ENCODE measurements around the gene PBX3.

The PBX3 gene

GRCh38 chr9:125767349-125767748, 20.2 kb downstream of the PBX3 start:
- no peak for TF ChIP-seq EZH2phosphoT487 (conservative IDR thresholded peaks at IDR 0.05; ENCODE audit: low read length)
- TF ChIP-seq CTCF (IDR thresholded peaks at IDR 0.05; ENCODE audit: insufficient read depth, low read length, poor library complexity, severe bottlenecking): no peak
- no peaks in the 10 kb centered on the region for H3F3A ChIP-seq (ENCODE audit: insufficient read depth)
- H4K20me1 ChIP-seq (ENCODE audit: low read depth, low read length): 0 out of 2 replicates have a peak, but pooled peaks cover 3% of the 10 kb centered on the region
- H3K36me3 ChIP-seq (ENCODE audit: low read length): no peaks in the 10 kb centered on the region
- no peak overlapping the region for H3K4me2 ChIP-seq (ENCODE audit: low read depth, low read length, poor library complexity, severe bottlenecking)
- no peak overlapping the region for H3K9ac ChIP-seq (ENCODE audit: low read length)
- H3K4me3 ChIP-seq (ENCODE audit: insufficient read depth, low read length, poor library complexity, severe bottlenecking): no peak overlapping the region
- no peaks in the 10 kb centered on the region for H3K9me3 ChIP-seq (ENCODE audit: insufficient read depth, low read length)
- no peak overlapping the region for H2AFZ ChIP-seq (ENCODE audit: low read depth, low read length, severe bottlenecking)
- H3K27ac ChIP-seq (ENCODE audit: low read depth, low read length): no peak overlapping the region
- no peaks in the 10 kb centered on the region for H3K27me3 ChIP-seq (ENCODE audit: low read length)
- no peaks in the 10 kb centered on the region for H3K79me2 ChIP-seq (ENCODE audit: insufficient read depth, low read length)
- H3K9me2 ChIP-seq (replicated peaks; ENCODE audit: insufficient read depth, low read length): no peaks in the 10 kb centered on the region

- H3K27ac ChIP-seq (ENCODE audit: low read depth, low read length): no peak overlapping the region
- no peak overlapping the region for H3K4me2 ChIP-seq (ENCODE audit: low read depth, low read length, poor library complexity, severe bottlenecking)
- no peak overlapping the region for H3K4me3 ChIP-seq (ENCODE audit: insufficient read depth, low read length, poor library complexity, severe bottlenecking)
- no peaks in the 10 kb centered on the region for H3K9me3 ChIP-seq (ENCODE audit: insufficient read depth, low read length)
- TF ChIP-seq CTCF (IDR thresholded peaks at IDR 0.05; ENCODE audit: insufficient read depth, low read length, poor library complexity, severe bottlenecking) (no peak), EZH2phosphoT487 (conservative IDR thresholded peaks at IDR 0.05; ENCODE audit: low read length) (no peak)
- no peaks in the 10 kb centered on the region for H3K79me2 ChIP-seq (ENCODE audit: insufficient read depth, low read length)
- H4K20me1 ChIP-seq (ENCODE audit: low read depth, low read length): 0 out of 2 replicates have a peak, but pooled peaks cover 3% of the 10 kb centered on the region
- H2AFZ ChIP-seq (ENCODE audit: low read depth, low read length, severe bottlenecking): no peak overlapping the region
- H3K9me2 ChIP-seq (replicated peaks; ENCODE audit: insufficient read depth, low read length): no peaks in the 10 kb centered on the region
- H3F3A ChIP-seq (ENCODE audit: insufficient read depth): no peaks in the 10 kb centered on the region
- no peaks in the 10 kb centered on the region for H3K36me3 ChIP-seq (ENCODE audit: low read length)
- H3K27me3 ChIP-seq (ENCODE audit: low read length): no peaks in the 10 kb centered on the region
- no peak overlapping the region for H3K9ac ChIP-seq (ENCODE audit: low read length)
Observed at GRCh38 chr9:125768803-125769202, 21.6 kb downstream of the PBX3 start.

DNA sequence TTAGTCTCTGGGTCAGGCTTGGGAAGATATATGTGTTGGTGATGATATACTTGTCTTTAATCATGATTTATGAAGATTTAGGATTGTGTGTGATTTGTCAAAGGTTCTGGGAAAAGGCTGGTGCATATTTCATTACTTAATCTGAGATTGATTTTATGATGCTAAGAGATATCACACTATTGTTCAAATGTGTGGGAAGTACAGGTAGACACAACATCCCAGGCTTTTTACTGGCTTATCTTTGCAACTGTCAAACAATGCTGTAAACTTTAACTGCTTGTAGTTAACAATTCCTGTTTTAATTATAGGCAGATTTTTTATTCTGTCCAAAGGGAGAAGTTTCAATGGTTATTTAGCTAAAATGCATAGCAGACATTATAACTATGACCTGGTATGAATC, 23.9 kb downstream of the PBX3 start:
- H3F3A ChIP-seq (ENCODE audit: insufficient read depth): no peaks in the 10 kb centered on the region

More for the DNA sequence above, 23.9 kb downstream of the PBX3 start:
- H3K4me3 ChIP-seq (ENCODE audit: insufficient read depth, low read length, poor library complexity, severe bottlenecking): no peak overlapping the region
- no peak overlapping the region for H3K9ac ChIP-seq (ENCODE audit: low read length)
- H3K79me2 ChIP-seq (ENCODE audit: insufficient read depth, low read length): no peaks in the 10 kb centered on the region
- H4K20me1 ChIP-seq (ENCODE audit: low read depth, low read length): 0 out of 2 replicates have a peak, but pooled peaks cover 3% of the 10 kb centered on the region
- H3K27ac ChIP-seq (ENCODE audit: low read depth, low read length): no peak overlapping the region
- TF ChIP-seq EZH2phosphoT487 (conservative IDR thresholded peaks at IDR 0.05; ENCODE audit: low read length) (no peak), CTCF (IDR thresholded peaks at IDR 0.05; ENCODE audit: insufficient read depth, low read length, poor library complexity, severe bottlenecking) (no peak)
- no peak overlapping the region for H3K4me2 ChIP-seq (ENCODE audit: low read depth, low read length, poor library complexity, severe bottlenecking)
- no peaks in the 10 kb centered on the region for H3K9me3 ChIP-seq (ENCODE audit: insufficient read depth, low read length)
- no peaks in the 10 kb centered on the region for H3K9me2 ChIP-seq (replicated peaks; ENCODE audit: insufficient read depth, low read length)
- H2AFZ ChIP-seq (ENCODE audit: low read depth, low read length, severe bottlenecking): no peak overlapping the region
- no peaks in the 10 kb centered on the region for H3K27me3 ChIP-seq (ENCODE audit: low read length)
- H3K36me3 ChIP-seq (ENCODE audit: low read length): no peaks in the 10 kb centered on the region
